ENCODE data around the gene TTC21B.

Gene TTC21B

GRCh38 chr2:165835363-165835762, 118.2 kb downstream of the TTC21B start:
- no peak for DNase-seq (ENCODE audit: low spot score)

GRCh38 chr2:165833156-165833555, 120.4 kb downstream of the TTC21B start:
- peak; percentile 52 for DNase-seq (ENCODE audit: low spot score)

- DNase-seq (ENCODE audit: low spot score) = no peak
These were observed 125.7 kb downstream of the TTC21B start for GRCh38 chr2:165827921-165828276.

GRCh38 chr2:165827016-165827920, 126.3 kb downstream of the TTC21B start:
- DNase-seq (ENCODE audit: low spot score) = no peak

- DNase-seq (ENCODE audit: low spot score) = no peak
These were observed 128.5 kb downstream of the TTC21B start for GRCh38 chr2:165825041-165825440.

Data from AG08395 (cell line).